ENCODE measurements around the gene PSMG2. TPM values are rescaled to one million over a fixed set of nuclear protein-coding genes. Genes with fewer than 3 reads are reported as not detected.

PSMG2 gene
- total and polyA plus RNA-seq, 8 donors: 27.0 to 50.0 (median 39.3) TPM

DNA sequence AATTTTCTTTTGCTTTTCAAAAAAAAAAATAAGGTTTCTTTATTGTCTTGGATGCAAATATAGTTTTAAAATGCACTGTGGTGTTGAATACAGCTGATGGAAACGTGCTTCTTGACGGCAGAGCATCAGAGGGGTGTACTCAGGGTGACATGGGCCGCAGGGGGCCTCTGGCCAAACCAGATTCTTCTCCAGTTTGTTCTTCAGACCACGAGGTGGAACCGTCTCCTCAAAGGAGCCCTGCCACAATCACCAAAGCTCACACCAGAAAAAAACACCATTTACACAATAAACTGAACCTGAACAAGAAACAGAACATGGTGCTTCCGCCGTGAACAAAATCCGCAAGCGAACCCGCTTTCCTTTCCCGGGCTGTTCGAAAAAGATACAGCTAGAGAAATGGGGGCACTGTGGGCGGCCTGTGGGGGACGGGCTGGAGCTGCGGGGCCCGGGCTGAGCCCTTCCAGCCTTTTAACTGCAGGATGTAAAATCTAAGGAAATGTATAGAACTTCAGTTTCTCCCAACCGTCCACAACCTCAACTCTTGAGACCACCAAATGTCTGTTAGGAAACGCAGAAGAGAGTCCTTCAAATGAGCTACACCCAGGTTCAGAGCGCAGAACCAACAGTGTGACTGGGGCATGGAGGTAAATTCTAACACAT lies 34.5 kb downstream of the PSMG2 start:
- no peaks in the 10 kb centered on the region for H3K36me3 ChIP-seq
- TF ChIP-seq, protein P1, sequence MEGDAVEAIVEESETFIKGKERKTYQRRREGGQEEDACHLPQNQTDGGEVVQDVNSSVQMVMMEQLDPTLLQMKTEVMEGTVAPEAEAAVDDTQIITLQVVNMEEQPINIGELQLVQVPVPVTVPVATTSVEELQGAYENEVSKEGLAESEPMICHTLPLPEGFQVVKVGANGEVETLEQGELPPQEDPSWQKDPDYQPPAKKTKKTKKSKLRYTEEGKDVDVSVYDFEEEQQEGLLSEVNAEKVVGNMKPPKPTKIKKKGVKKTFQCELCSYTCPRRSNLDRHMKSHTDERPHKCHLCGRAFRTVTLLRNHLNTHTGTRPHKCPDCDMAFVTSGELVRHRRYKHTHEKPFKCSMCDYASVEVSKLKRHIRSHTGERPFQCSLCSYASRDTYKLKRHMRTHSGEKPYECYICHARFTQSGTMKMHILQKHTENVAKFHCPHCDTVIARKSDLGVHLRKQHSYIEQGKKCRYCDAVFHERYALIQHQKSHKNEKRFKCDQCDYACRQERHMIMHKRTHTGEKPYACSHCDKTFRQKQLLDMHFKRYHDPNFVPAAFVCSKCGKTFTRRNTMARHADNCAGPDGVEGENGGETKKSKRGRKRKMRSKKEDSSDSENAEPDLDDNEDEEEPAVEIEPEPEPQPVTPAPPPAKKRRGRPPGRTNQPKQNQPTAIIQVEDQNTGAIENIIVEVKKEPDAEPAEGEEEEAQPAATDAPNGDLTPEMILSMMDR (IDR thresholded peaks at IDR 0.05): no peak

GRCh38 chr18:12741351-12741750 lies 38.5 kb downstream of the PSMG2 start:
- no peaks in the 10 kb centered on the region for H3K27me3 ChIP-seq
- no peaks in the 10 kb centered on the region for H3K36me3 ChIP-seq
- no peaks in the 10 kb centered on the region for H3K4me1 ChIP-seq
- no peaks in the 10 kb centered on the region for H3K9me3 ChIP-seq
- intact Hi-C loops (cut with DNase I): loop anchor here in 2 of 3 donors (5.0 to 10.0 kb wide), 2 partner anchors 153 to 191 kb away; no protein-coding TSS in a partner anchor
- H3K4me3 ChIP-seq: no peak overlapping the region
- no peak for ATAC-seq
- DNase-seq: no peak
- WGBS, 2 donors: 71 to 74% methylated on average over 6 of the region's 6 CpGs
- no peak overlapping the region for H3K27ac ChIP-seq
- FAIRE-seq: no peak
- TF ChIP-seq, protein P1 (IDR thresholded peaks at IDR 0.05): no peak

More for the DNA sequence above, 34.5 kb downstream of the PSMG2 start:
- no peak for FAIRE-seq
- H3K27ac ChIP-seq: no peak overlapping the region
- H3K9me3 ChIP-seq: no peaks in the 10 kb centered on the region
- WGBS, 2 donors: 71 to 81% methylated on average over 19 of the region's 19 CpGs
- no peak for DNase-seq
- ATAC-seq: no peak
- H3K27me3 ChIP-seq: no peaks in the 10 kb centered on the region
- intact Hi-C loops (cut with DNase I): loop anchor here in 1 of 3 donors (10.0 kb wide), 1 partner anchor 197 kb away; no protein-coding TSS in a partner anchor
- no peaks in the 10 kb centered on the region for H3K4me1 ChIP-seq
- no peak overlapping the region for H3K4me3 ChIP-seq

- 59 to 74% methylated on average over 5 of the region's 5 CpGs for WGBS, 2 donors
- no peaks in the 10 kb centered on the region for H3K4me1 ChIP-seq
- DNase-seq: no peak
- H3K9me3 ChIP-seq: no peaks in the 10 kb centered on the region
- ATAC-seq: no peak
- intact Hi-C loops (cut with DNase I): loop anchor here in 2 of 3 donors (5.0 to 10.0 kb wide), 2 partner anchors 152 to 190 kb away; no protein-coding TSS in a partner anchor
- no peak for FAIRE-seq
- TF ChIP-seq, protein P1 (IDR thresholded peaks at IDR 0.05): no peak
- H3K36me3 ChIP-seq: no peaks in the 10 kb centered on the region
- no peak overlapping the region for H3K27ac ChIP-seq
- no peak overlapping the region for H3K4me3 ChIP-seq
- H3K27me3 ChIP-seq: no peaks in the 10 kb centered on the region
Observed at GRCh38 chr18:12742453-12742852, 39.6 kb downstream of the PSMG2 start.

DNA sequence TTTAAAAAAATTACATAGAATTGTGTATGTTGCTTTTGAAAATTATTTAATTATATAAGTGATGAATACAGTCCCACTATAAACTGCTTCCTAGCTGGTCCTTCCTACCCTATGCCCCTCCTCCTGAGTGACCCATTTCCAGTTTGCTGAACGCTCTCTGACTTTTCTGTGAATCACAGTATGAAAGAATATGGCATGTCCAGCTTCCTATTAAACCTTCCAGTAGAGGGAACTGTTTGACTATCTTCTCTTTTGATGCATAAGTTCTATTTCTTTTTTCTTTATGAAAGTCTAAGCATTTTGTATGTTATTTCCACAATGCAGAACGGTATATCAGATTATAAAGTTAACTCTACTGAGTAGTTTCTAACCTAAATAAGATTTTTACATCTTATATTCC lies 41.3 kb downstream of the PSMG2 start:
- intact Hi-C loops (cut with DNase I): loop anchor here in 2 of 3 donors (5.0 to 10.0 kb wide), 2 partner anchors 151 to 188 kb away; no protein-coding TSS in a partner anchor
- FAIRE-seq: peak; percentile 43
- ATAC-seq: peak in 3 of 4 donors; percentile 66 to 73 (median 70)
- TF ChIP-seq, protein P1 (IDR thresholded peaks at IDR 0.05): peak in 3 of 4 donors; percentile 5 to 55 (median 25)
- Histone ChIP-seq H3K9me3 (no peaks in the 10 kb centered on the region), H3K4me3 (no peak overlapping the region), H3K27me3 (no peaks in the 10 kb centered on the region), H3K4me1 (no peaks in the 10 kb centered on the region), H3K27ac (no peak overlapping the region), H3K36me3 (no peaks in the 10 kb centered on the region)
- DNase-seq: no peak
- 2 to 6% methylated on average over 2 of the region's 2 CpGs for WGBS, 2 donors
